Neuronal stem cell (in vitro differentiated cells): ENCODE results near the gene AGPS. TPM values are rescaled to one million over a fixed set of nuclear protein-coding genes. Genes with fewer than 3 reads are reported as not detected.

Source experiments
- DNase-seq: peaks from one replicate; pipeline ENCODE4 v3.0.0-alpha.2; 2013; ENCODE audit warnings: low spot score
- H2AFZ ChIP-seq: one replicate; pipeline ENCODE4 v1.6.1; 2013; ENCODE audit warnings: mild to moderate bottlenecking, low read length, inconsistent platforms
- H2AK5ac ChIP-seq: 2 replicates; pipeline ENCODE4 v1.6.1; 2013; ENCODE audit warnings: low read depth, mild to moderate bottlenecking, inconsistent platforms, low read length, moderate library complexity, mixed read lengths
- H2BK120ac ChIP-seq: 2 replicates; pipeline ENCODE4 v1.6.1; 2013; ENCODE audit warnings: low read depth, mild to moderate bottlenecking, inconsistent platforms, low read length, moderate library complexity, mixed read lengths
- H2BK12ac ChIP-seq: one replicate; pipeline ENCODE4 v1.6.1; 2013; ENCODE audit warnings: low read length, inconsistent platforms
- H2BK15ac ChIP-seq: 2 replicates; pipeline ENCODE4 v1.6.1; 2013; ENCODE audit warnings: mild to moderate bottlenecking, low read length, inconsistent platforms, mixed read lengths
- H2BK5ac ChIP-seq: one replicate; pipeline ENCODE4 v1.6.1; 2013; ENCODE audit warnings: inconsistent platforms, mild to moderate bottlenecking, low read length, moderate library complexity
- H3K14ac ChIP-seq: one replicate; pipeline ENCODE4 v1.6.1; 2013; ENCODE audit warnings: low read length, inconsistent platforms
- H3K18ac ChIP-seq: 2 replicates; pipeline ENCODE4 v1.6.1; 2013; ENCODE audit warnings: low read length, inconsistent platforms
- H3K23ac ChIP-seq: 2 replicates; pipeline ENCODE4 v1.6.1; 2013; ENCODE audit warnings: low read depth, mild to moderate bottlenecking, mixed read lengths, low read length, inconsistent platforms; ENCODE audit not compliant: poor library complexity
- H3K27ac ChIP-seq: replicated peaks from 3 replicates; pipeline ENCODE4 v1.5.1; 2013; ENCODE audit warnings: low read length, inconsistent platforms
- H3K27me3 ChIP-seq, 3 experiments: 2 replicates each; pipeline ENCODE4 v1.6.1; 2013; ENCODE audit warnings: low read length in 3 of 3, mild to moderate bottlenecking in 2 of 3, inconsistent platforms in 1 of 3, low read depth in 1 of 3, mixed read lengths in 1 of 3, moderate library complexity in 1 of 3; ENCODE audit not compliant: control insufficient read depth in 3 of 3, insufficient read depth in 3 of 3
- H3K36me3 ChIP-seq, 2 donors: replicated peaks in 1 of 2; 2 replicates each; pipeline ENCODE4 v1.6.1; 2013; ENCODE audit warnings: low read length in 2 of 2; ENCODE audit not compliant: control insufficient read depth in 2 of 2, insufficient read depth in 2 of 2
- H3K4ac ChIP-seq: 2 replicates; pipeline ENCODE4 v1.6.1; 2013; ENCODE audit warnings: inconsistent platforms, mild to moderate bottlenecking, low read length, moderate library complexity
- H3K4me1 ChIP-seq, 2 donors: 1 replicate in 1 of 2; 2 replicates in 1 of 2; pipeline ENCODE4 v1.6.1; 2013; ENCODE audit warnings: low read length in 2 of 2, low read depth in 1 of 2; ENCODE audit not compliant: control insufficient read depth in 2 of 2, insufficient read depth in 1 of 2
- H3K4me2 ChIP-seq: one replicate; pipeline ENCODE4 v1.6.1; 2013; ENCODE audit warnings: mild to moderate bottlenecking, low read length, inconsistent platforms; ENCODE audit not compliant: insufficient read depth, poor library complexity, severe bottlenecking
- H3K4me3 ChIP-seq, 2 donors: 2 replicates each; pipeline ENCODE4 v1.5.1; 2013; ENCODE audit warnings: low read length in 2 of 2, mild to moderate bottlenecking in 2 of 2, inconsistent platforms in 1 of 2, moderate library complexity in 1 of 2
- H3K79me1 ChIP-seq: one replicate; pipeline ENCODE4 v1.6.1; 2013; ENCODE audit warnings: low read depth, mild to moderate bottlenecking, inconsistent platforms, low read length, moderate library complexity
- H3K9ac ChIP-seq: one replicate; pipeline ENCODE4 v1.6.1; 2013; ENCODE audit warnings: mild to moderate bottlenecking, low read depth, low read length, inconsistent platforms; ENCODE audit not compliant: poor library complexity
- H3K9me3 ChIP-seq, 2 donors: replicated peaks in 1 of 2; 2 replicates each; pipeline versions ENCODE3 to v1.6.1; 2013; ENCODE audit warnings: low read length in 2 of 2, mild to moderate bottlenecking in 2 of 2, inconsistent platforms in 1 of 2, low read depth in 1 of 2, mixed read lengths in 1 of 2, moderate library complexity in 1 of 2; ENCODE audit not compliant: control insufficient read depth in 2 of 2, insufficient read depth in 1 of 2
- H4K8ac ChIP-seq: one replicate; pipeline ENCODE4 v1.6.1; 2013; ENCODE audit warnings: low read depth, mild to moderate bottlenecking, inconsistent platforms, low read length, moderate library complexity
- H4K91ac ChIP-seq: one replicate; pipeline ENCODE4 v1.6.1; 2013; ENCODE audit warnings: low read length, low read depth, mild to moderate bottlenecking, inconsistent platforms; ENCODE audit not compliant: poor library complexity
- WGBS, 2 donors: extraction: QIAGEN DNeasy Blood & Tissue Kit; methylation state at CpG; one replicate each; pipeline ENCODE4 v1.1.7; 2013; ENCODE audit warnings: missing lambda C conversion rate in 2 of 2, mixed read lengths in 1 of 2; ENCODE audit not compliant: insufficient read length in 2 of 2, insufficient replicate concordance in 1 of 2; ENCODE audit errors: extremely low coverage in 2 of 2; 5-methylcytosine and 5-hydroxymethylcytosine counted together
- polyA plus RNA-seq, 2 experiments: library from polyadenylated mRNA; stranded (reverse); fragments of 200-250 nt; gene quantifications; one replicate each; pipeline ENCODE4 v1.2.3, GENCODE V29; 2013

Gene AGPS
- 21.5 TPM for polyA plus RNA-seq (2013, experiment 1 of 2)
- polyA plus RNA-seq (2013, experiment 2 of 2) = 22.3 TPM

GRCh38 chr2:177392373-177393202 lies at the start of gene AGPS:
Gene AGPS, plus strand, starts transcription at chr2:177392773. Its CDS starts 17 bp downstream, at chr2:177392790.
- H3K9me3 ChIP-seq = no peaks in the 10 kb centered on the region
- peak within 1 kb of the TSS; percentile 98 for H3K18ac ChIP-seq
- H3K4me3 ChIP-seq = peak within 1 kb of the TSS; percentile 67 to 98
- peak within 1 kb of the TSS; percentile 97 for H3K9ac ChIP-seq
- peaks cover 2 to 4% of the 10 kb centered on the region in 2 donors for H3K4me1 ChIP-seq
- H2AK5ac ChIP-seq = peak within 1 kb of the TSS; percentile 88
- no peak within 1 kb of the TSS for H4K91ac ChIP-seq
- no peak within 1 kb of the TSS for H2BK12ac ChIP-seq
- peaks cover 2% of the 10 kb centered on the region for H3K79me1 ChIP-seq
- peak; percentile 65 for DNase-seq
- no peak within 1 kb of the TSS for H3K27ac ChIP-seq
- H3K4ac ChIP-seq = peak within 1 kb of the TSS; percentile 69
- H2BK15ac ChIP-seq = no peak within 1 kb of the TSS
- H3K36me3 ChIP-seq = peaks cover 0 to 3% of the 10 kb centered on the region in 2 donors
- no CpG with 5 or more reads among the region's 83 CpGs for WGBS, 2 donors
- H4K8ac ChIP-seq = peak within 1 kb of the TSS; percentile 94
- no peak within 1 kb of the TSS for H2BK5ac ChIP-seq
- peak within 1 kb of the TSS; percentile 87 for H2BK120ac ChIP-seq
- peak within 1 kb of the TSS; percentile 96 for H2AFZ ChIP-seq
- H3K27me3 ChIP-seq = no peaks in the 10 kb centered on the region
- H3K4me2 ChIP-seq = peak within 1 kb of the TSS; percentile 82
- peak within 1 kb of the TSS; percentile 93 for H3K23ac ChIP-seq
- H3K14ac ChIP-seq = peak within 1 kb of the TSS; percentile 89

GRCh38 chr2:177343773-177344172 lies 48.8 kb upstream of the AGPS start:
- H3K9me3 ChIP-seq = no peaks in the 10 kb centered on the region
- H3K79me1 ChIP-seq = no peaks in the 10 kb centered on the region
- H4K91ac ChIP-seq = no peak overlapping the region
- H2AFZ ChIP-seq = no peak overlapping the region
- no peak overlapping the region for H3K4ac ChIP-seq
- H3K4me1 ChIP-seq = peaks cover 2 to 4% of the 10 kb centered on the region in 2 donors
- H3K27ac ChIP-seq = no peak overlapping the region
- no peak for DNase-seq
- WGBS, 2 donors = no CpG with 5 or more reads among the region's 8 CpGs
- H2BK15ac ChIP-seq = no peak overlapping the region
- H3K9ac ChIP-seq = no peak overlapping the region
- no peak overlapping the region for H4K8ac ChIP-seq
- H3K4me2 ChIP-seq = no peak overlapping the region
- H2BK12ac ChIP-seq = no peak overlapping the region
- H3K23ac ChIP-seq = no peak overlapping the region
- no peak overlapping the region for H2BK120ac ChIP-seq
- H2BK5ac ChIP-seq = no peak overlapping the region
- H3K4me3 ChIP-seq = no peak overlapping the region
- H2AK5ac ChIP-seq = no peak overlapping the region
- H3K36me3 ChIP-seq = peaks cover 0 to 1% of the 10 kb centered on the region in 2 donors
- H3K27me3 ChIP-seq = no peaks in the 10 kb centered on the region
- H3K18ac ChIP-seq = no peak overlapping the region
- no peak overlapping the region for H3K14ac ChIP-seq

- DNase-seq = no peak
- peaks cover 0 to 2% of the 10 kb centered on the region in 2 donors for H3K9me3 ChIP-seq
- H2BK120ac ChIP-seq = no peak overlapping the region
Observed at GRCh38 chr2:177344316-177344715, 48.3 kb upstream of the AGPS start.

GRCh38 chr2:177346192-177346591 lies 46.4 kb upstream of the AGPS start:
- Histone ChIP-seq H3K79me1 (no peaks in the 10 kb centered on the region), H4K8ac (no peak overlapping the region), H3K27me3 (no peaks in the 10 kb centered on the region), H2BK5ac (no peak overlapping the region), H3K4me1 (peaks cover 7 to 8% of the 10 kb centered on the region in 2 donors), H3K14ac (no peak overlapping the region), H3K27ac (no peak overlapping the region), H3K4ac (no peak overlapping the region), H3K18ac (no peak overlapping the region), H3K4me3 (no peak overlapping the region), H2BK15ac (no peak overlapping the region), H3K9me3 (peaks cover 0 to 3% of the 10 kb centered on the region in 2 donors), H4K91ac (no peak overlapping the region), H2AK5ac (no peak overlapping the region), H2BK12ac (no peak overlapping the region), H3K23ac (no peak overlapping the region), H2AFZ (no peak overlapping the region), H3K9ac (no peak overlapping the region), H3K36me3 (peaks cover 0 to 1% of the 10 kb centered on the region in 2 donors), H3K4me2 (no peak overlapping the region), H2BK120ac (no peak overlapping the region)
- no CpG with 5 or more reads among the region's 5 CpGs for WGBS, 2 donors
- DNase-seq = no peak

More at GRCh38 chr2:177344316-177344715, 48.3 kb upstream of the AGPS start:
- no peak overlapping the region for H2BK15ac ChIP-seq
- no peak overlapping the region for H2AK5ac ChIP-seq
- no peak overlapping the region for H4K91ac ChIP-seq
- no peaks in the 10 kb centered on the region for H3K27me3 ChIP-seq
- H3K4me1 ChIP-seq = peaks cover 7 to 8% of the 10 kb centered on the region in 2 donors
- H3K23ac ChIP-seq = no peak overlapping the region
- no peaks in the 10 kb centered on the region for H3K79me1 ChIP-seq
- no peak overlapping the region for H3K9ac ChIP-seq
- no peak overlapping the region for H3K14ac ChIP-seq
- H3K18ac ChIP-seq = no peak overlapping the region
- no peak overlapping the region for H3K4me2 ChIP-seq
- no peak overlapping the region for H2BK5ac ChIP-seq
- no peak overlapping the region for H3K27ac ChIP-seq
- H2AFZ ChIP-seq = no peak overlapping the region
- no peak overlapping the region for H3K4me3 ChIP-seq
- no peak overlapping the region for H2BK12ac ChIP-seq
- peaks cover 0 to 1% of the 10 kb centered on the region in 2 donors for H3K36me3 ChIP-seq
- no CpG with 5 or more reads among the region's 1 CpG for WGBS, 2 donors
- H3K4ac ChIP-seq = no peak overlapping the region
- H4K8ac ChIP-seq = no peak overlapping the region
